CD4-positive, alpha-beta memory T cell (primary cell): ENCODE results near the gene PPP1R3A. TPM values are rescaled to one million over a fixed set of nuclear protein-coding genes. Genes with fewer than 3 reads are reported as not detected.

Source experiments
- CTCF ChIA-PET: fragments of 350-600 bp; sonication (Branson Sonifier 250); formaldehyde crosslinking; loops from one replicate; lab custom pipeline; 2021; ENCODE audit warnings: inconsistent platforms; ENCODE audit not compliant: partially characterized antibody; lab: Charles Lee
- POLR2A ChIA-PET: fragments of 350-600 bp; sonication (Branson Sonifier 250); formaldehyde crosslinking; loops from one replicate; lab custom pipeline; 2021; ENCODE audit not compliant: partially characterized antibody; lab: Charles Lee
- DNase-seq, 5 donors: peaks; one replicate each; pipeline versions ENCODE4 v3.0.0 to v3.0.0-alpha.2; 2020 to 2022; ENCODE audit warnings: mixed read lengths in 1 of 5
- H3K27ac ChIP-seq: one replicate; pipeline ENCODE4 v1.7.0; 2013; ENCODE audit warnings: low read depth, low read length
- H3K27me3 ChIP-seq: 2 replicates; pipeline ENCODE4 v1.7.0; 2013; ENCODE audit warnings: mild to moderate bottlenecking, low read length, moderate library complexity; ENCODE audit not compliant: insufficient read depth
- H3K36me3 ChIP-seq: 2 replicates; pipeline ENCODE4 v1.7.0; 2013; ENCODE audit warnings: mild to moderate bottlenecking, low read length, moderate library complexity; ENCODE audit not compliant: insufficient read depth
- H3K4me1 ChIP-seq: 2 replicates; pipeline ENCODE4 v1.7.0; 2013; ENCODE audit warnings: mild to moderate bottlenecking, low read length, moderate library complexity; ENCODE audit not compliant: insufficient read depth
- H3K4me3 ChIP-seq, 2 donors: one replicate each; pipeline ENCODE4 v1.7.0; 2013; ENCODE audit warnings: low read length in 2 of 2, mild to moderate bottlenecking in 1 of 2
- H3K9me3 ChIP-seq, 2 donors: one replicate each; pipeline ENCODE4 v1.7.0; 2013; ENCODE audit warnings: low read length in 2 of 2, control low read depth in 1 of 2; ENCODE audit not compliant: control insufficient read depth in 1 of 2
- H3K27ac Mint-ChIP-seq, 7 donors: one replicate each; pipeline ENCODE4 v1.8.0; 2020 to 2021; ENCODE audit warnings: mixed read lengths in 7 of 7, mild to moderate bottlenecking in 6 of 7, inconsistent platforms in 3 of 7, moderate library complexity in 3 of 7
- H3K27me3 Mint-ChIP-seq, 2 donors: one replicate each; pipeline ENCODE4 v1.8.0; 2020 to 2021; ENCODE audit warnings: mixed read lengths in 2 of 2
- H3K36me3 Mint-ChIP-seq, 2 donors: one replicate each; pipeline ENCODE4 v1.8.0; 2020 to 2021; ENCODE audit warnings: mixed read lengths in 2 of 2, inconsistent platforms in 1 of 2, mild to moderate bottlenecking in 1 of 2
- H3K4me1 Mint-ChIP-seq, 4 donors: one replicate each; pipeline ENCODE4 v1.8.0; 2020 to 2021; ENCODE audit warnings: mixed read lengths in 4 of 4, mild to moderate bottlenecking in 1 of 4
- H3K4me3 Mint-ChIP-seq, 8 donors: one replicate each; pipeline ENCODE4 v1.8.0; 2020 to 2021; ENCODE audit warnings: mixed read lengths in 8 of 8, mild to moderate bottlenecking in 7 of 8, moderate library complexity in 6 of 8, inconsistent platforms in 3 of 8
- H3K9me3 Mint-ChIP-seq, 8 donors: one replicate each; pipeline ENCODE4 v1.8.0; 2020 to 2021; ENCODE audit warnings: mixed read lengths in 8 of 8, mild to moderate bottlenecking in 5 of 8, inconsistent platforms in 3 of 8, moderate library complexity in 1 of 8
- intact Hi-C: fragments of 100-400 bp; cut with micrococcal nuclease; formaldehyde crosslinking; loops from one replicate; pipeline ENCODE4 v1.15.1; 2023
- polyA plus RNA-seq, 2 donors: library from polyadenylated mRNA; unstranded; fragments of 300-500 nt; fragmentation: Illumina TruSeq; gene quantifications; one replicate each; pipeline ENCODE4 v1.2.3, GENCODE V29; 2021
- total RNA-seq, 2 experiments: library from RNA; stranded (reverse); gene quantifications; one replicate each; pipeline ENCODE4 v1.2.3, GENCODE V29; 2021

The PPP1R3A gene
- total and polyA plus RNA-seq, 4 experiments from 2014 or later, result not detected

GRCh38 chr7:113883096-113883495, 35.7 kb downstream of the PPP1R3A start:
- Mint-ChIP-seq H3K9me3 (peaks cover 0 to 8% (median under 1%) of the 10 kb centered on the region in 8 donors), H3K27ac (no peak overlapping the region), H3K36me3 (no peaks in the 10 kb centered on the region), H3K27me3 (peaks cover 0 to 1% of the 10 kb centered on the region in 2 donors), H3K4me1 (no peaks in the 10 kb centered on the region), H3K4me3 (no peak overlapping the region)
- ChIA-PET POLR2A (no interaction called here), CTCF (interaction anchor here (0.7 kb wide), 1 partner anchor 11 kb away, joined by 3 read pairs; no protein-coding TSS in a partner anchor)
- intact Hi-C loops, result no loop called here
- no peaks in the 10 kb centered on the region for H3K4me1 ChIP-seq
- H3K36me3 ChIP-seq, result no peaks in the 10 kb centered on the region
- no peak overlapping the region for H3K4me3 ChIP-seq
- DNase-seq, result no peak
- H3K27me3 ChIP-seq, result no peaks in the 10 kb centered on the region
- no peak overlapping the region for H3K27ac ChIP-seq
- H3K9me3 ChIP-seq, result no peaks in the 10 kb centered on the region

DNA sequence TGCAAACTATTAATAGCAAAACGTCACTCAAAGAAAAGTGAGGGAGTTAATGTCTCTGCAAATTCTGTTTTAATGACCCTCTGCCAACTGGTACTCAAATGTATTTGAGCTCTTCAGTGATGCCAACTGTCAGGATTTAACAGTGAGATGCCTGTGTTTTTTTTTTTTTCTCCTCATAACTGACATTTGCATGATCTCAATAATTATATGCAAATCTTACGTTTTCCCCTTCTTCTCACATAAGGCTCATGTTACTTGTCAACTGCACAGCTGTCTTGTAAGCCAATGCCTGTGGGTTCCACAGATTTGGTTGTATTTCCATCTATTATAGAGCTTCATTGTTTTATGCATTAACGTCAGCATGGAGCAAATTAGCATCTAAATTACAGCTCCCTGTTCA, 38.2 kb downstream of the PPP1R3A start:
- DNase-seq, result no peak
- Mint-ChIP-seq H3K4me1 (no peaks in the 10 kb centered on the region), H3K4me3 (no peak overlapping the region), H3K27me3 (peaks cover 0 to 1% of the 10 kb centered on the region in 2 donors), H3K27ac (no peak overlapping the region), H3K36me3 (no peaks in the 10 kb centered on the region), H3K9me3 (peaks cover 0 to 8% (median 0%) of the 10 kb centered on the region in 8 donors)
- ChIA-PET CTCF (no interaction called here), POLR2A (no interaction called here)
- Histone ChIP-seq H3K4me1 (no peaks in the 10 kb centered on the region), H3K36me3 (no peaks in the 10 kb centered on the region), H3K27ac (no peak overlapping the region), H3K27me3 (no peaks in the 10 kb centered on the region), H3K9me3 (no peaks in the 10 kb centered on the region), H3K4me3 (no peak overlapping the region)
- intact Hi-C loops, result no loop called here

DNA sequence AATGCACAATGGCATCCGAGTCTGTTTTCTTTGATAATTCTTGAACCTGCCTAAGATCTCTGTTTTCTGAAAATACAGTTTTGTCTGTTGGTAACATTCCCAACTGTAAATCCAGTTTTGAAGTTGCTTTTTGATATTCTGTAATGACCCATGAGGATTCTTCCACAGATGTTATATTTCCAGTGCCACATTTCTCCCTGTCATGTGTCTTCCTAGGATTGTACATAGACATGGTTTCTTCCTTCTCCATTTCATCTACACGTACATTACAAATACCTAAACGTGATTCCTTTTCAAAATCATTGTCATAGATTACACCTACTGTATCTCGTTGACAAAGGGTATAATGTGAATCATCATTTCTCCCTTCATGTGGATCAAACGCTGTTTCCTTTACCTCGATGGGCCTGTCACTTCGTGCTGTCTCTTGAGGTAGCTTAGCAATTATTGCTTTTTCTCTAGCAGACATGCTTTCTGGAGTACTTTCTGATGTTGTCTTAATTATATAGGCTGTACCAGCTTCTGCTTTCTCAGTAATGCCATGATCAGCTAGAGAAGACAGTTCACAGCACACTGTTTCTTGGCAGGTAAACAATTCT, 40.3 kb downstream of the PPP1R3A start:
- Histone ChIP-seq H3K4me1 (no peaks in the 10 kb centered on the region), H3K9me3 (no peaks in the 10 kb centered on the region), H3K27ac (no peak overlapping the region), H3K4me3 (no peak overlapping the region), H3K36me3 (no peaks in the 10 kb centered on the region), H3K27me3 (no peaks in the 10 kb centered on the region)
- POLR2A ChIA-PET, result no interaction called here
- CTCF ChIA-PET, result no interaction called here
- H3K36me3 Mint-ChIP-seq, result no peaks in the 10 kb centered on the region
- H3K27me3 Mint-ChIP-seq, result peaks cover 0 to 1% of the 10 kb centered on the region in 2 donors
- DNase-seq, result no peak
- H3K27ac Mint-ChIP-seq, result no peak overlapping the region
- intact Hi-C loops, result no loop called here
- H3K4me1 Mint-ChIP-seq, result no peaks in the 10 kb centered on the region
- no peak overlapping the region for H3K4me3 Mint-ChIP-seq
- peaks cover 0 to 4% (median 0%) of the 10 kb centered on the region in 8 donors for H3K9me3 Mint-ChIP-seq

DNA sequence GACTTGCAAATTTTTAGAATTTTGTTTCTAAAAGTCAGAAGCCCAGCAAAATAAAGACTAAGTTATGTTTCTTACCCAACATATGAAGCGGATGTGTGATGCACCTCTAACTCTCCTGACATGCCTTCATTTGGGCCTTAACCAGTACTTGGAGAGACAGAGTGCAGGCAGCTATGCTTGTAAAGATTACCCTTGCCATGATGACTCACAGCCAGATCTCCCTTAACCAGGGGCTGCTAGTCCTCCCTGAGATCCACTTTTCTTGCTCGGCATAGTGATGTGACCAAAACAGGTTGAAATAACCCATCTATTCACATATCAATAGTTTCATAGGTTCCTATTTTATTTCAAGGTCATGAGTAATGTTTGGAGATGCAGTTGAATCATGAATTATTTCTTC, 43.6 kb downstream of the PPP1R3A start:
- POLR2A ChIA-PET, result no interaction called here
- H3K9me3 ChIP-seq, result no peaks in the 10 kb centered on the region
- H3K4me3 Mint-ChIP-seq, result no peak overlapping the region

GRCh38 chr7:113873554-113874151, 45.2 kb downstream of the PPP1R3A start:
- no peaks in the 10 kb centered on the region for H3K9me3 ChIP-seq
- no peak overlapping the region for H3K4me3 Mint-ChIP-seq
- no peak overlapping the region for H3K27ac Mint-ChIP-seq
- no peak overlapping the region for H3K27ac ChIP-seq
- H3K4me1 ChIP-seq, result no peaks in the 10 kb centered on the region
- H3K27me3 Mint-ChIP-seq, result no peaks in the 10 kb centered on the region
- peaks cover 0 to 5% (median 0%) of the 10 kb centered on the region in 8 donors for H3K9me3 Mint-ChIP-seq
- no peaks in the 10 kb centered on the region for H3K36me3 Mint-ChIP-seq
- H3K27me3 ChIP-seq, result no peaks in the 10 kb centered on the region
- POLR2A ChIA-PET, result no interaction called here
- DNase-seq, result no peak
- intact Hi-C loops, result no loop called here
- CTCF ChIA-PET, result no interaction called here
- H3K36me3 ChIP-seq, result no peaks in the 10 kb centered on the region
- no peak overlapping the region for H3K4me3 ChIP-seq
- no peaks in the 10 kb centered on the region for H3K4me1 Mint-ChIP-seq

More for the DNA sequence above, 43.6 kb downstream of the PPP1R3A start:
- H3K27me3 ChIP-seq, result no peaks in the 10 kb centered on the region
- H3K4me3 ChIP-seq, result no peak overlapping the region
- H3K27ac ChIP-seq, result no peak overlapping the region
- intact Hi-C loops, result no loop called here
- CTCF ChIA-PET, result no interaction called here
- Mint-ChIP-seq H3K9me3 (peaks cover 0 to 5% (median 0%) of the 10 kb centered on the region in 8 donors), H3K27me3 (peaks cover 0 to 1% of the 10 kb centered on the region in 2 donors), H3K27ac (no peak overlapping the region), H3K4me1 (no peaks in the 10 kb centered on the region), H3K36me3 (no peaks in the 10 kb centered on the region)
- no peak for DNase-seq
- H3K36me3 ChIP-seq, result no peaks in the 10 kb centered on the region
- H3K4me1 ChIP-seq, result no peaks in the 10 kb centered on the region

DNA sequence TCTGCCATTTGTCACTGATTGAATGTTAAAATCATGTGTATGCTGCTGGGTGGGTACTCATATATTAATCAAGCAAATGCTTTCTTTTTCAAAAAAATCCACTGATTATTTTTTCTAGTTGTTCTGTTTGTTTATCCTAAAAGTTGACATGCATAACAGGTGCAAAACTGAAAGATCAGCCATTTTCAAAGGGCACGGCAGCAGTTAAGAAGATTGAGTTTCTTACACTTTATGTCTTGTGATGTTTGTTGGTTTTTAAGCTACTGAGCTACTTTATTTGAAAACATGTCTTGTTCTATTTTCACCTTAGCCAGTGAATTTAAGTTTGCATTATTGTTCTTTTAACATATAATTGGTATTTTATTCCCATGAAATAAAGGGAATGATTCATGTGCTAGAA, 45.8 kb downstream of the PPP1R3A start:
- Histone ChIP-seq H3K4me3 (no peak overlapping the region), H3K4me1 (no peaks in the 10 kb centered on the region), H3K36me3 (no peaks in the 10 kb centered on the region), H3K9me3 (no peaks in the 10 kb centered on the region), H3K27me3 (no peaks in the 10 kb centered on the region), H3K27ac (no peak overlapping the region)
- Mint-ChIP-seq H3K4me3 (no peak overlapping the region), H3K9me3 (peaks cover 0 to 4% (median 0%) of the 10 kb centered on the region in 8 donors), H3K36me3 (no peaks in the 10 kb centered on the region), H3K27me3 (no peaks in the 10 kb centered on the region), H3K27ac (no peak overlapping the region), H3K4me1 (no peaks in the 10 kb centered on the region)
- POLR2A ChIA-PET, result no interaction called here
- CTCF ChIA-PET, result no interaction called here
- DNase-seq, result no peak
- intact Hi-C loops, result no loop called here

- Mint-ChIP-seq H3K36me3 (no peaks in the 10 kb centered on the region), H3K4me1 (no peaks in the 10 kb centered on the region), H3K27me3 (no peaks in the 10 kb centered on the region), H3K9me3 (peaks cover 0 to 4% (median 0%) of the 10 kb centered on the region in 8 donors), H3K4me3 (no peak overlapping the region), H3K27ac (no peak overlapping the region)
- Histone ChIP-seq H3K4me1 (no peaks in the 10 kb centered on the region), H3K4me3 (no peak overlapping the region), H3K27me3 (no peaks in the 10 kb centered on the region), H3K36me3 (no peaks in the 10 kb centered on the region), H3K9me3 (no peaks in the 10 kb centered on the region), H3K27ac (no peak overlapping the region)
- ChIA-PET CTCF (no interaction called here), POLR2A (no interaction called here)
- no peak for DNase-seq
- intact Hi-C loops, result no loop called here
Observed at GRCh38 chr7:113867325-113867724, 51.5 kb downstream of the PPP1R3A start.
